Kidney (tissue), 14 donors: ENCODE data around the gene THTPA. TPM values are rescaled to one million over a fixed set of nuclear protein-coding genes. Genes with fewer than 3 reads are reported as not detected.
A peak's percentile ranks its signal among the peaks of the same experiment; 100 is the strongest.

Source experiments
- DNase-seq, 5 donors: peaks; one replicate each; pipeline ENCODE4 v3.0.0-alpha.2; 2013 to 2020
- FAIRE-seq: peaks from 2 replicates; lab custom pipeline; 2012; peaks lifted over from hg19 to GRCh38; lab: Jason Lieb, UNC
- H3K27ac ChIP-seq, 2 donors: one replicate each; pipeline ENCODE4 v1.7.0; 2013; ENCODE audit warnings: low read depth in 2 of 2, low read length in 2 of 2, inconsistent platforms in 1 of 2
- H3K27me3 ChIP-seq: one replicate; pipeline ENCODE4 v1.7.1; 2013; ENCODE audit warnings: low read length, inconsistent platforms; ENCODE audit not compliant: control insufficient read depth, insufficient read depth
- H3K36me3 ChIP-seq, 3 donors: one replicate each; pipeline versions ENCODE4 v1.7.0 to v1.7.1; 2013; ENCODE audit warnings: low read length in 3 of 3, control low read depth in 1 of 3, inconsistent platforms in 1 of 3; ENCODE audit not compliant: insufficient read depth in 3 of 3, control insufficient read depth in 2 of 3
- H3K4me1 ChIP-seq, 3 donors: one replicate each; pipeline versions ENCODE4 v1.7.0 to v1.7.1; 2013; ENCODE audit warnings: low read length in 3 of 3, inconsistent platforms in 1 of 3, low read depth in 1 of 3; ENCODE audit not compliant: control insufficient read depth in 2 of 3, insufficient read depth in 2 of 3
- H3K4me3 ChIP-seq, 3 donors: one replicate each; pipeline versions ENCODE4 v1.7.0 to v1.8.1; 2013; ENCODE audit warnings: low read length in 3 of 3, control low read depth in 1 of 3, inconsistent platforms in 1 of 3
- H3K9ac ChIP-seq, 3 donors: one replicate each; pipeline versions ENCODE4 v1.7.0 to v1.7.1; 2013; ENCODE audit warnings: low read length in 3 of 3, control low read depth in 1 of 3, inconsistent platforms in 1 of 3
- H3K9me3 ChIP-seq, 3 donors: one replicate each; pipeline versions ENCODE4 v1.7.0 to v1.7.1; 2013; ENCODE audit warnings: low read length in 3 of 3, control low read depth in 1 of 3, inconsistent platforms in 1 of 3; ENCODE audit not compliant: control insufficient read depth in 2 of 3, insufficient read depth in 1 of 3
- intact Hi-C: fragments of 100-400 bp; cut with DNase I; formaldehyde crosslinking; loops from one replicate; pipeline ENCODE4 v1.11.1; 2022
- polyA plus RNA-seq: library from polyadenylated mRNA; stranded (reverse); fragments of 350-450 nt; fragmentation: Illumina TruSeq; extraction: RNeasy Lipid Tissue Mini Kit (QIAGEN cat#74804); gene quantifications from one replicate; pipeline ENCODE4 v1.2.3, GENCODE V29; 2014; ENCODE audit warnings: low read depth, low replicate concordance; ENCODE audit not compliant: insufficient read depth
- total RNA-seq: library from RNA; stranded (reverse); fragmentation: NEBNext Ultra II Directional; extraction: Animal tissue kit (Norgen Biotek cat#: 25700); gene quantifications from one replicate; pipeline ENCODE4 v1.2.1, GENCODE V29; 2021
- TF ChIP-seq, protein P1 (sequence below): IDR thresholded peaks from 3 replicates; pipeline ENCODE4 v1.5.1; 2012; ENCODE audit warnings: mild to moderate bottlenecking, moderate library complexity, borderline replicate concordance; ENCODE audit not compliant: insufficient read depth; ENCODE audit errors: extremely low read depth
- donor health status: control.
- donor health status: control.
- donor health status: control.
- donor health status: control.
- donor health status: control.
- donor health status: DM: yes; HTN: yes; CAD: no.
- donor health status: Normal renal cell carcinoma (clear cell type).

THTPA gene
- total and polyA plus RNA-seq, 2 donors from 2014 or later = 24.4 to 38.4 TPM

DNA sequence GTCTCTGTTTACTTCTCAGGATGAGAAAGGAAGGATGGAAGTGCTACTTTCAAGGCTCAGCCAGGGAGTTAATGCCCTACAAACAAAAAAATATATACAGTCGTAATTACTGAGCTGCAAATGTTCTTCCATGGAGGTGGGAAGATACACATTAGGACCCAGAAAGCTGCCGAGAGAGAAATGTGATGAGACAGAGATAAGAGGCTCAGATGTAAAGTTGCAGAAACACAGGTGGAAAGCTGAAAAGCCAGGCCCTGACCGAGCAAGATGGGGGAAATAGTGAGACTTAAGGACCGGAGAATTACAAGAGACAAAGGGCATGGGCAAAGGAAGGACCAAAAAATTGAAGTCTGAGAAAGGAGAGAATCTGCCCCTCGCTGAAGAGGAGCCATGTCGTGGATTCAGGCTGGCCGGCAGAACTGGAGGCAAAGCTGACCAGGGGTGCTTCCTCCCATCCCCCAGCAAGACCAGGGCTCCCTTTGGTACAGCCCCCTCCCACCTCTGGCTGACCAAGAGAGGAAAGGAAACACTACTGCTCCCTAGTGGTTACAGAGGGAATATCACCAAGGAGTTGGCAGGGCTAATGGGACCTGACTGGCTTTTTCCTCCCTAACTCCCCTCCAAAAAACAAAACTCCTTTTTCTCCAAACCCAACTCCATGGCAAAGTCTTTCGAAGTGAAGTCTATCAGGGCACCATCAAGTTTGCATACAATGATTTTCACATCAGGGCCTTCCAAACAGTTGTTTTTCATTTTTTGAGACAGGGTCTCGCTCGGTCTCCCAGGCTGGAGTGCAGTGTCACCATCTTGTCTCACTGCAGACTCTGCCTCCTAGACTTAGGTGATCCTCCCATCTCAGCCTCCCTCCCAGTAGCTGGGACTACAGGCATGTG, 16.6 kb upstream of the THTPA start:
- Histone ChIP-seq H3K27me3 (no peaks in the 10 kb centered on the region), H3K9ac (no peak overlapping the region), H3K9me3 (no peaks in the 10 kb centered on the region), H3K36me3 (no peaks in the 10 kb centered on the region), H3K4me1 (peaks cover 0 to 11% (median 3%) of the 10 kb centered on the region in 3 donors), H3K4me3 (no peak overlapping the region), H3K27ac (no peak overlapping the region)
- FAIRE-seq = no peak
- peak; percentile 65 to 89 (median 83) for DNase-seq
- intact Hi-C loops = no loop called here
- TF ChIP-seq, protein P1, sequence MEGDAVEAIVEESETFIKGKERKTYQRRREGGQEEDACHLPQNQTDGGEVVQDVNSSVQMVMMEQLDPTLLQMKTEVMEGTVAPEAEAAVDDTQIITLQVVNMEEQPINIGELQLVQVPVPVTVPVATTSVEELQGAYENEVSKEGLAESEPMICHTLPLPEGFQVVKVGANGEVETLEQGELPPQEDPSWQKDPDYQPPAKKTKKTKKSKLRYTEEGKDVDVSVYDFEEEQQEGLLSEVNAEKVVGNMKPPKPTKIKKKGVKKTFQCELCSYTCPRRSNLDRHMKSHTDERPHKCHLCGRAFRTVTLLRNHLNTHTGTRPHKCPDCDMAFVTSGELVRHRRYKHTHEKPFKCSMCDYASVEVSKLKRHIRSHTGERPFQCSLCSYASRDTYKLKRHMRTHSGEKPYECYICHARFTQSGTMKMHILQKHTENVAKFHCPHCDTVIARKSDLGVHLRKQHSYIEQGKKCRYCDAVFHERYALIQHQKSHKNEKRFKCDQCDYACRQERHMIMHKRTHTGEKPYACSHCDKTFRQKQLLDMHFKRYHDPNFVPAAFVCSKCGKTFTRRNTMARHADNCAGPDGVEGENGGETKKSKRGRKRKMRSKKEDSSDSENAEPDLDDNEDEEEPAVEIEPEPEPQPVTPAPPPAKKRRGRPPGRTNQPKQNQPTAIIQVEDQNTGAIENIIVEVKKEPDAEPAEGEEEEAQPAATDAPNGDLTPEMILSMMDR = peak; percentile 66

- no peaks in the 10 kb centered on the region for H3K27me3 ChIP-seq
- TF ChIP-seq, protein P1 = no peak
- no peak overlapping the region for H3K4me3 ChIP-seq
- H3K9ac ChIP-seq = peak overlapping the region in 1 of 3 donors; percentile 41
- H3K27ac ChIP-seq = no peak overlapping the region
- FAIRE-seq = no peak
- no peaks in the 10 kb centered on the region for H3K9me3 ChIP-seq
- peaks cover 1 to 11% (median 3%) of the 10 kb centered on the region in 3 donors for H3K4me1 ChIP-seq
- no peak for DNase-seq
- intact Hi-C loops = no loop called here
- no peaks in the 10 kb centered on the region for H3K36me3 ChIP-seq
Measured at GRCh38 chr14:23540141-23540469, 16.0 kb upstream of the THTPA start.

DNA sequence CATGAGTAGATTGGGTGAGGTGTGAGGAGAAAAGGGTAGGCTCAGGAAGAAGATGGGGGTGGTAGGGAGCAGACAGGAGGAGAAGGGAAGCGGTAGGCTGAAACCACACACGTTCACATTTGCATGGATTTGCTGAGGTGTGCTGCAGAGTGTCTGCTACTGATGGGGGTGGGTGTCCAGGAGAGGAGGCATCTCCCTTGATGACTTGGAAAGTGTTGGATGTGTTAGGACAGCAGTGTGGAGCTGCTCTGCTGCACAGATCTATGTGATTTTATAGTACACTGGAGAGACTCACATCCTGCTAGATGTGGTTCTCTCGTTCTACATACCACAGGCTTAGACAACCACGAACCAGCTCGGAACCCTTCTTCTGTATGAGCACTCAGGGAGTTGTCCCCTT, 13.8 kb upstream of the THTPA start:
- Histone ChIP-seq H3K9me3 (no peaks in the 10 kb centered on the region), H3K36me3 (no peaks in the 10 kb centered on the region), H3K27ac (no peak overlapping the region), H3K9ac (no peak overlapping the region), H3K4me3 (no peak overlapping the region), H3K27me3 (no peaks in the 10 kb centered on the region), H3K4me1 (peaks cover 3 to 19% (median 9%) of the 10 kb centered on the region in 3 donors)
- DNase-seq = no peak
- FAIRE-seq = no peak
- intact Hi-C loops = no loop called here
- TF ChIP-seq, protein P1 = no peak
